Left ventricle myocardium superior (tissue), 1 donor: Measurements from ENCODE around the gene WNT3A. TPM values are rescaled to one million over a fixed set of nuclear protein-coding genes. Genes with fewer than 3 reads are reported as not detected.
"Not testable (repeated sequence)": the region's sequence is repeated elsewhere in the genome, so short reads cannot be mapped to it uniquely, and the experiment has no call there.

Experiments used
- ATAC-seq: fragments of 200-7000 bp; cut with Tn5 transposase; one replicate; pipeline ENCODE4 v1.9.1; 2020; ENCODE audit warnings: mild to moderate bottlenecking, moderate library complexity
- DNase-seq: peaks from one replicate; pipeline ENCODE4 v3.0.0-alpha.2; 2020
- intact Hi-C: fragments of 100-400 bp; cut with micrococcal nuclease; formaldehyde crosslinking; loops from one replicate; pipeline ENCODE4 v1.11.0; 2022
- total RNA-seq: library from RNA; stranded (reverse); fragmentation: NEBNext Ultra II Directional; extraction: Animal tissue kit (Norgen Biotek cat#: 25700); gene quantifications from one replicate; pipeline ENCODE4 v1.2.1, GENCODE V29; 2021
- donor health status: DM: no; HTN: yes; CAD: no; lungs with severe emphysema.

Gene WNT3A
- total RNA-seq, 1 donor from 2014 or later, result not detected

- no peak for DNase-seq
- no peak for ATAC-seq
- intact Hi-C loops, result no loop called here
These were observed 1.8 kb downstream of the WNT3A start for GRCh38 chr1:228008391-228009115.

GRCh38 chr1:228009116-228009827 is 2.5 kb downstream of the WNT3A start:
- DNase-seq (no peak), ATAC-seq (no peak)
- intact Hi-C loops, result no loop called here

- no peak for DNase-seq
- no peak for ATAC-seq
- intact Hi-C loops, result no loop called here
These were observed 3.3 kb downstream of the WNT3A start for GRCh38 chr1:228009828-228010775.

GRCh38 chr1:228010921-228011320 is 4.1 kb downstream of the WNT3A start:
- DNase-seq, result no peak
- no peak for ATAC-seq
- intact Hi-C loops, result no loop called here

- peak; percentile 7 for DNase-seq
These were observed 5.0 kb downstream of the WNT3A start for GRCh38 chr1:228011721-228012311.

GRCh38 chr1:228012555-228012954 is 5.8 kb downstream of the WNT3A start:
- no peak for ATAC-seq
- no peak for DNase-seq
- intact Hi-C loops, result no loop called here

More at GRCh38 chr1:228011721-228012311, 5.0 kb downstream of the WNT3A start:
- intact Hi-C loops, result no loop called here
- ATAC-seq, result no peak

GRCh38 chr1:228013131-228013934 is 6.5 kb downstream of the WNT3A start:
- intact Hi-C loops, result no loop called here
- ATAC-seq (no peak), DNase-seq (peak; percentile 15)

- DNase-seq (peak; percentile 54), ATAC-seq (peak; percentile 33)
- intact Hi-C loops, result no loop called here
These were observed 7.4 kb downstream of the WNT3A start for GRCh38 chr1:228013935-228014930.

- intact Hi-C loops, result no loop called here
- DNase-seq (peak; percentile 9), ATAC-seq (no peak)
These were observed 8.7 kb downstream of the WNT3A start for GRCh38 chr1:228015276-228016180.

GRCh38 chr1:228016181-228016510 is 9.3 kb downstream of the WNT3A start:
- ATAC-seq (no peak), DNase-seq (peak; percentile 9)
- intact Hi-C loops, result no loop called here

- intact Hi-C loops, result no loop called here
- ATAC-seq, result no peak
- DNase-seq, result peak; percentile 8
These were observed 10.0 kb downstream of the WNT3A start for GRCh38 chr1:228016653-228017355.

GRCh38 chr1:228017356-228018124 is 10.7 kb downstream of the WNT3A start:
- ATAC-seq (no peak), DNase-seq (no peak)
- intact Hi-C loops, result no loop called here

- intact Hi-C loops, result no loop called here
- ATAC-seq (no peak), DNase-seq (no peak)
These were observed 11.3 kb downstream of the WNT3A start for GRCh38 chr1:228018125-228018398.

GRCh38 chr1:228018961-228019721 is 12.3 kb downstream of the WNT3A start:
- DNase-seq, result peak; percentile 13
- ATAC-seq, result no peak
- intact Hi-C loops, result no loop called here

GRCh38 chr1:228019722-228020083 is 12.9 kb downstream of the WNT3A start:
- intact Hi-C loops, ATAC-seq: not testable (repeated sequence)
- DNase-seq, result peak; percentile 7
